Testis (tissue), 3 donors: ENCODE data around the gene LILRB1. TPM values are rescaled to one million over a fixed set of nuclear protein-coding genes. Genes with fewer than 3 reads are reported as not detected.
"Not testable (repeated sequence)": the region's sequence is repeated elsewhere in the genome, so short reads cannot be mapped to it uniquely, and the experiment has no call there.

Experiments used
- DNase-seq: peaks from one replicate; pipeline ENCODE4 v3.0.0-alpha.2; 2019
- H3K27ac ChIP-seq, 2 donors: fragments of 200-600 bp; sonication (generic); one replicate each; pipeline ENCODE4 v1.5.1; 2019
- H3K27me3 ChIP-seq: fragments of 200-600 bp; sonication (generic); one replicate; pipeline ENCODE4 v1.5.1; 2019
- H3K36me3 ChIP-seq: fragments of 200-600 bp; sonication (generic); one replicate; pipeline ENCODE4 v1.5.1; 2017; ENCODE audit warnings: low read depth; ENCODE audit errors: missing control alignments
- H3K4me1 ChIP-seq: fragments of 200-600 bp; sonication (generic); one replicate; pipeline ENCODE4 v1.5.1; 2019
- H3K4me3 ChIP-seq, 2 donors: fragments of 200-600 bp; sonication (generic); one replicate each; pipeline ENCODE4 v1.5.1; 2017 to 2019
- H3K9me3 ChIP-seq: fragments of 200-600 bp; sonication (generic); one replicate; pipeline ENCODE4 v1.5.1; 2017
- CTCF ChIP-seq, 3 experiments: fragments of 450-650 bp in 2 of 3; fragments of 200-600 bp in 1 of 3; sonication (generic) in 1 of 3; IDR thresholded peaks; one replicate each; pipeline ENCODE4 v1.5.1; 2016 to 2019; ENCODE audit warnings: antibody characterized with exemption in 3 of 3, mild to moderate bottlenecking in 2 of 3, moderate library complexity in 1 of 3
- POLR2A ChIP-seq: fragments of 450-650 bp; IDR thresholded peaks from one replicate; pipeline ENCODE4 v1.6.1; 2017; ENCODE audit warnings: antibody characterized with exemption, mild to moderate bottlenecking, moderate library complexity
- WGBS, 2 donors: methylation state at CpG; one replicate each; pipeline ENCODE4 v1.1.5; 2018; 5-methylcytosine and 5-hydroxymethylcytosine counted together
- intact Hi-C: fragments of 100-400 bp; cut with DNase I; formaldehyde crosslinking; loops from one replicate; pipeline ENCODE4 v1.15.1; 2023; ENCODE audit warnings: low total_unique reads
- polyA plus RNA-seq: library from polyadenylated mRNA; stranded (reverse); fragments of 350-450 nt; fragmentation: Illumina TruSeq; extraction: RNeasy Lipid Tissue Mini Kit (QIAGEN cat#74804); gene quantifications from one replicate; pipeline ENCODE4 v1.2.3, GENCODE V29; 2014; ENCODE audit warnings: low read depth, low replicate concordance; ENCODE audit not compliant: insufficient read depth
- total RNA-seq, 2 donors: library from RNA; depleted of rRNA; stranded (reverse); fragments of >200 nt; gene quantifications; one replicate each; pipeline ENCODE4 v1.2.3, GENCODE V29; 2016

The LILRB1 gene
- total and polyA plus RNA-seq, 3 donors from 2014 or later, result 0.63 to 2.2 (median 0.93) TPM

DNA sequence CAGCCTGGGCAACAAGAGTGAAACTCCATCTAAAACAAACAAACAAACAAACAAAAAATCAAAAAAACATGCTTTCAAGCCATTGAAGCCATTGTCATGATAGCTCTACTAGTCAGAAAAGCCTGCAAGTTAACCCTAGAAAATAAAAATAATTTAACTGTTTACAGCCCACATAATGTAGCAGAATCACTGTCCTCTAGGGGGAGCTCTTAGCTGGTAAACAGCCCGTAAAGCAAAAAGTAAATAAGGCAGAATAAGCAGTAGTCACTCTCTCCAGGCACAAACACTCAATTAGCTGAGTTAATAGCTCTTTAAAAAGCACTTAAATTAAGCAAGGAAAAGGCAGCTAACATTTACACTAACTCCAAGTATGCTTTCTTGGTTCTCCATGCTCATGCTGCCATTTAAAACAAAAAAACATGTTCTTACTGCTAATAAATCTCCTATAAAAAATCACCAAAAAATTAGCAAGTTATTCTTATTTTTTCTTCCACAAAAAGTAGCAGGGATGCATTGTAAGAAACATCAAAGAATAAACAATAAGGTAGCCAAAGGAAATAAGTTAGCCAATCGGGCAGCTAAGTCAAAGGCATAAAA, 43.8 kb downstream of the LILRB1 start:
- no peaks in the 10 kb centered on the region for H3K27me3 ChIP-seq
- H3K4me3 ChIP-seq, result no peak overlapping the region
- no peak for DNase-seq
- intact Hi-C loops, result no loop called here
- no peak overlapping the region for H3K27ac ChIP-seq
- no peaks in the 10 kb centered on the region for H3K4me1 ChIP-seq
- 51 to 53% methylated on average over 2 of the region's 2 CpGs for WGBS, 2 donors
- TF ChIP-seq CTCF (IDR thresholded peaks at IDR 0.05), result peak; percentile 11 to 67 (median 36)
- no peak for TF ChIP-seq POLR2A
- H3K36me3 ChIP-seq, result no peaks in the 10 kb centered on the region
- H3K9me3 ChIP-seq, result no peaks in the 10 kb centered on the region

GRCh38 chr19:54676210-54676834, 46.0 kb downstream of the LILRB1 start:
- H3K27me3 ChIP-seq, H3K36me3 ChIP-seq, H3K4me3 ChIP-seq, H3K27ac ChIP-seq, intact Hi-C loops, H3K4me1 ChIP-seq, DNase-seq, H3K9me3 ChIP-seq: not testable (repeated sequence)
- peak; percentile 48 to 87 (median 76) for TF ChIP-seq CTCF (IDR thresholded peaks at IDR 0.05)
- WGBS, 2 donors, result 35% methylated on average over 10 of the region's 10 CpGs

DNA sequence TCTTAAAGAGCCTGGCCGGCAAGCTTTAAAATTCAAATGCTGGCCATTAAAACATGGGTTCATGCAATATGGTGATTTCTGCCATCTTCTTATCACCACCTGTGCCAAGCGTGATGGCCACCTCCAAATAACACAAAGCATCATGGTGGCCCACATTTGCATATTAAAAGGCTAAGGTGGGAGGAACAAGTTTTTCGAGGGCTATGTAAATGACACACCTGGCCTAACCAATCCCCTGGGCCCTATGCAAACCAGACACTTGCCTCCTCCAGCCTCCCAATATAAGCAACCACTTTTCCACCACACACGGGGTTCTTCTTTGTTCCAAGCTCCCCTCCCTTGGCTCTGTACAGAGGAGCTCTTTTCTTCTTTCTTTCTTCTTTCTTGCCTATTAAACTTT, 46.9 kb downstream of the LILRB1 start:
- intact Hi-C loops, result no loop called here
- no peak overlapping the region for H3K27ac ChIP-seq
- no peaks in the 10 kb centered on the region for H3K36me3 ChIP-seq
- 62 to 69% methylated on average over 4 of the region's 4 CpGs for WGBS, 2 donors
- H3K9me3 ChIP-seq, result no peaks in the 10 kb centered on the region
- no peak for DNase-seq
- no peaks in the 10 kb centered on the region for H3K4me1 ChIP-seq
- H3K4me3 ChIP-seq, result no peak overlapping the region
- TF ChIP-seq CTCF (IDR thresholded peaks at IDR 0.05), result no peak
- TF ChIP-seq POLR2A, result no peak
- H3K27me3 ChIP-seq, result no peaks in the 10 kb centered on the region

DNA sequence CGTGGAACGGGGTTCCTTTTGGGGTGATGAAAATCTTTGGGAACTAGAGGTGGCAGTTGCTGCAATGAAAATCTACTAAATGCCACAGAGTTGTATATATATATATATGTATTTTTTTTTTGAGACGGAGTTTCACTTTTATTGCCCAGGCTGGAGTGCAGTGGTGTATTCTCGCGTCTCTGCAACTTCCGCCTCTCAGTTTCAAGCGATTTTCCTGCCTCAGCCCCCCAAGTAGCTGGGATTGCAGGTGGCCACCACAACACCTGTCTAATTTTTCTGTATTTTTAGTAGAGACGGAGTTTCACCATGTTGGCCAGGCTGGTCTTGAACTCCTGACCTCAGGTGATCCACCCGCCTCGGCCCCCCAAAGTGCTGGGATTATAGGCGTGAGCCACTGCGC, 51.3 kb downstream of the LILRB1 start:
- 80 to 83% methylated on average over 12 of the region's 12 CpGs for WGBS, 2 donors
- DNase-seq, H3K4me1 ChIP-seq, H3K27me3 ChIP-seq, H3K27ac ChIP-seq, intact Hi-C loops, H3K4me3 ChIP-seq, H3K9me3 ChIP-seq, H3K36me3 ChIP-seq: not testable (repeated sequence)

DNA sequence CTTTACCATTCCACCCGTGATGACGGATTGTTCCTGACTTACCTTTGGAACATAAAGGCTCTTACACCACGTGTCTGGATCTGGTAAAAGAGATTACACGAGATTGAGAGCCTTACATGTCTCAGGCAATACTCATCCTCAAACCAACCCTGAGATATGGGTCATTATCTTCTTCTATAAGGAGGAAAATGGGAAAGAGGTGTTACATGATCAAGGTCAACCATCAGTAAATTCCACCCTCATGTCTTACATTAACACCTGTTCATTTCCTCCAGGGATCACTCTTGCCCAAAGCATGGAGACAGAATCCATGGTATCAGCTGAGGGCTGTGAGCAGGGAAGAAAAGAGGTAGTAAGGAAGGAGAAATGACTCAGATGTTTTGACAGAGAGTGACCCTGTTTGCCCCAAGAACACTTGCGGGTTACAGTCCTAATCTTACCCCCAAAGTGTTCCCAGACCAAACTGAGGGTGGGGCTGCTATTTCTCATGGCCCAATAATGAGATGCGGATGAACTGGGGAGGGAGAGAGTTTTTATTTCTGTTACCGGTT, 52.1 kb downstream of the LILRB1 start:
- no peaks in the 10 kb centered on the region for H3K9me3 ChIP-seq
- TF ChIP-seq POLR2A, result no peak
- H3K4me3 ChIP-seq, result no peak overlapping the region
- no peaks in the 10 kb centered on the region for H3K36me3 ChIP-seq
- H3K27ac ChIP-seq, result no peak overlapping the region
- 62% methylated on average over 7 of the region's 7 CpGs for WGBS, 2 donors
- no peaks in the 10 kb centered on the region for H3K4me1 ChIP-seq
- intact Hi-C loops, result no loop called here
- no peak for DNase-seq
- no peaks in the 10 kb centered on the region for H3K27me3 ChIP-seq

DNA sequence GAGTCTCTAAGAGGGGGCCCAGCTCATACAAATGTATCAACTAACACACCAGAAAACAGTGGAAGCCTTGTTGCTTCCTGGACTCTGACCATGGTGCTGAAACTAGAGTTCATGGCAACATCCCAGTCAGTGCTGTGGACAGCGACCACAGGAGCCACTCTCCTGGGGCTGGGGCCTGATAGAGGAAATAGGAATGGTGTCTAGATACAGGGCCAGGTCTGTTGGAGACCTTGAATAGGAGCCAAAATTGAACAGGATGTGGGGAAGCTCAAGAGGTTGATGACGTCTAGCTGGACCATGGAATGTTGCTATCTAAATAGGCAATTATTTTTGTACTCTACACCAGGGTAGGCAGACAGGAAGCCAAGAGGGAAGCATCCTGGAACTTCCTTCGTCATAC, 54.2 kb downstream of the LILRB1 start:
- WGBS, 2 donors, result 32% methylated on average over 2 to 3 of the region's 3 CpGs
- DNase-seq, result peak; percentile 36
- Histone ChIP-seq H3K27me3 (no peaks in the 10 kb centered on the region), H3K9me3 (no peaks in the 10 kb centered on the region), H3K4me3 (no peak overlapping the region), H3K27ac (no peak overlapping the region), H3K4me1 (no peaks in the 10 kb centered on the region), H3K36me3 (no peaks in the 10 kb centered on the region)
- intact Hi-C loops, result no loop called here
- TF ChIP-seq POLR2A (no peak), CTCF (IDR thresholded peaks at IDR 0.05) (no peak)
